Activated T-helper 1 cell treated with anti-CD3 and anti-CD28 coated beads, Interleukin-12 subunit alpha, Interleukin-12 subunit beta, Interleukin-2, Interleukin-4 antibody, amounts not matched to agents 30 ng/mL and 10 ng/mL and 1 ng/mL, durations not matched to agents 14 hours and 24 hours and 36 hours (primary cell): ENCODE data around the gene NISCH. TPM values are rescaled to one million over a fixed set of nuclear protein-coding genes. Genes with fewer than 3 reads are reported as not detected.

Experiments
- DNase-seq: peaks from one replicate; pipeline ENCODE4 v3.0.0; 2021; ENCODE audit warnings: low spot score
- H3K27ac Mint-ChIP-seq: one replicate; pipeline ENCODE4 v1.8.0; 2021; ENCODE audit warnings: mild to moderate bottlenecking, mixed read lengths
- H3K27me3 Mint-ChIP-seq: one replicate; pipeline ENCODE4 v1.8.0; 2022; ENCODE audit warnings: mild to moderate bottlenecking, moderate library complexity, mixed read lengths; ENCODE audit not compliant: insufficient read depth
- H3K36me3 Mint-ChIP-seq: one replicate; pipeline ENCODE4 v1.8.0; 2021; ENCODE audit warnings: low read depth, mixed read lengths
- H3K4me1 Mint-ChIP-seq: one replicate; pipeline ENCODE4 v1.8.0; 2021; ENCODE audit warnings: low read depth, mixed read lengths
- H3K4me3 Mint-ChIP-seq: one replicate; pipeline ENCODE4 v1.8.0; 2021; ENCODE audit warnings: mild to moderate bottlenecking, moderate library complexity, mixed read lengths
- H3K9me3 Mint-ChIP-seq: one replicate; pipeline ENCODE4 v1.8.0; 2021; ENCODE audit warnings: mixed read lengths
- intact Hi-C: fragments of 100-400 bp; cut with micrococcal nuclease; formaldehyde crosslinking; loops from one replicate; pipeline ENCODE4 v1.15.1; 2024
- total RNA-seq: library from RNA; stranded (reverse); gene quantifications from 2 replicates; pipeline ENCODE4 v1.2.3, GENCODE V29; 2022

Gene NISCH
- total RNA-seq, 1 donor from 2014 or later, result 74.2 TPM

- Mint-ChIP-seq H3K4me1 (peaks cover 20% of the 10 kb centered on the region), H3K4me3 (no peak overlapping the region), H3K27ac (no peak overlapping the region), H3K9me3 (no peaks in the 10 kb centered on the region), H3K27me3 (no peaks in the 10 kb centered on the region), H3K36me3 (peaks cover 6% of the 10 kb centered on the region)
- intact Hi-C loops, result loop anchor here (10.0 kb wide), 1 partner anchor 556 kb away; the partner anchor contains the start of genes ABHD14A and ABHD14B
- no peak for DNase-seq
Measured at GRCh38 chr3:52530918-52531826, 75.8 kb downstream of the NISCH start.

- intact Hi-C loops, result loop anchor here (10.0 kb wide), 1 partner anchor 557 kb away; the partner anchor contains the start of genes ABHD14A and ABHD14B
- peak overlapping the region; percentile 44 for H3K27ac Mint-ChIP-seq
- H3K27me3 Mint-ChIP-seq, result no peaks in the 10 kb centered on the region
- H3K4me3 Mint-ChIP-seq, result peak overlapping the region; percentile 77
- peaks cover 20% of the 10 kb centered on the region for H3K4me1 Mint-ChIP-seq
- no peaks in the 10 kb centered on the region for H3K9me3 Mint-ChIP-seq
- H3K36me3 Mint-ChIP-seq, result peaks cover 7% of the 10 kb centered on the region
- DNase-seq, result no peak
Measured at GRCh38 chr3:52531860-52532516, 76.6 kb downstream of the NISCH start.

GRCh38 chr3:52532517-52532837 is 77.1 kb downstream of the NISCH start:
- Mint-ChIP-seq H3K36me3 (peaks cover 9% of the 10 kb centered on the region), H3K9me3 (no peaks in the 10 kb centered on the region), H3K27ac (peak overlapping the region; percentile 44), H3K4me3 (peak overlapping the region; percentile 77), H3K4me1 (peaks cover 23% of the 10 kb centered on the region), H3K27me3 (no peaks in the 10 kb centered on the region)
- intact Hi-C loops, result loop anchor here (10.0 kb wide), 1 partner anchor 558 kb away; the partner anchor contains the start of genes ABHD14A and ABHD14B
- DNase-seq, result no peak

GRCh38 chr3:52532838-52533622 is 77.6 kb downstream of the NISCH start:
- H3K27me3 Mint-ChIP-seq, result no peaks in the 10 kb centered on the region
- H3K4me1 Mint-ChIP-seq, result peaks cover 29% of the 10 kb centered on the region
- H3K36me3 Mint-ChIP-seq, result peaks cover 10% of the 10 kb centered on the region
- no peaks in the 10 kb centered on the region for H3K9me3 Mint-ChIP-seq
- H3K4me3 Mint-ChIP-seq, result peak overlapping the region; percentile 77
- peak overlapping the region; percentile 44 for H3K27ac Mint-ChIP-seq
- DNase-seq, result peak; percentile 26
- intact Hi-C loops, result loop anchor here (10.0 kb wide), 1 partner anchor 558 kb away; the partner anchor contains the start of genes ABHD14A and ABHD14B

GRCh38 chr3:52533623-52534280 is 78.3 kb downstream of the NISCH start, which contains the start of gene NT5DC2:
Gene NT5DC2, minus strand, starts transcription at chr3:52533857. Its CDS starts 120 bp downstream, at chr3:52533737.
- peaks cover 14% of the 10 kb centered on the region for H3K36me3 Mint-ChIP-seq
- peaks cover 34% of the 10 kb centered on the region for H3K4me1 Mint-ChIP-seq
- H3K27me3 Mint-ChIP-seq, result no peaks in the 10 kb centered on the region
- no peaks in the 10 kb centered on the region for H3K9me3 Mint-ChIP-seq
- intact Hi-C loops, result loop anchor here (10.0 kb wide), 1 partner anchor 559 kb away; the partner anchor contains the start of genes ABHD14A and ABHD14B
- H3K27ac Mint-ChIP-seq, result peak within 1 kb of the TSS; percentile 77
- DNase-seq, result peak; percentile 66
- H3K4me3 Mint-ChIP-seq, result peak within 1 kb of the TSS; percentile 84

- Mint-ChIP-seq H3K4me3 (peak overlapping the region; percentile 84), H3K9me3 (no peaks in the 10 kb centered on the region), H3K36me3 (peaks cover 19% of the 10 kb centered on the region), H3K4me1 (peaks cover 42% of the 10 kb centered on the region), H3K27me3 (no peaks in the 10 kb centered on the region), H3K27ac (peak overlapping the region; percentile 77)
- no peak for DNase-seq
- intact Hi-C loops, result loop anchor here (5.0 to 10.0 kb wide), 2 partner anchors 337 to 560 kb away; partner anchors contain the start of genes ABHD14A, ABHD14B and ALAS1
Measured at GRCh38 chr3:52534281-52535183, 79.1 kb downstream of the NISCH start.

- H3K4me1 Mint-ChIP-seq, result peaks cover 42% of the 10 kb centered on the region
- H3K27me3 Mint-ChIP-seq, result no peaks in the 10 kb centered on the region
- H3K27ac Mint-ChIP-seq, result peak overlapping the region; percentile 44
- DNase-seq, result no peak
- peaks cover 19% of the 10 kb centered on the region for H3K36me3 Mint-ChIP-seq
- H3K9me3 Mint-ChIP-seq, result no peaks in the 10 kb centered on the region
- intact Hi-C loops, result loop anchor here (1.0 to 10.0 kb wide), 10 partner anchors 80 to 561 kb away; partner anchors contain the start of genes ABHD14A, ABHD14B, ALAS1 and DUSP7
- H3K4me3 Mint-ChIP-seq, result peak overlapping the region; percentile 100
Measured at GRCh38 chr3:52535411-52536111, 80.2 kb downstream of the NISCH start.

GRCh38 chr3:52536112-52536368 is 80.6 kb downstream of the NISCH start:
- H3K9me3 Mint-ChIP-seq, result no peaks in the 10 kb centered on the region
- intact Hi-C loops, result loop anchor here (1.0 to 10.0 kb wide), 10 partner anchors 81 to 561 kb away; partner anchors contain the start of genes ABHD14A, ABHD14B, ALAS1 and DUSP7
- DNase-seq, result no peak
- H3K27me3 Mint-ChIP-seq, result no peaks in the 10 kb centered on the region
- H3K4me1 Mint-ChIP-seq, result peaks cover 42% of the 10 kb centered on the region
- no peak overlapping the region for H3K27ac Mint-ChIP-seq
- peaks cover 19% of the 10 kb centered on the region for H3K36me3 Mint-ChIP-seq
- peak overlapping the region; percentile 100 for H3K4me3 Mint-ChIP-seq

- intact Hi-C loops, result loop anchor here (1.0 to 10.0 kb wide), 10 partner anchors 81 to 562 kb away; partner anchors contain the start of genes ABHD14A, ABHD14B, ALAS1 and DUSP7
- peak within 1 kb of the TSS; percentile 100 for H3K4me3 Mint-ChIP-seq
- H3K9me3 Mint-ChIP-seq, result no peaks in the 10 kb centered on the region
- no peaks in the 10 kb centered on the region for H3K27me3 Mint-ChIP-seq
- DNase-seq, result peak; percentile 98
- H3K36me3 Mint-ChIP-seq, result peaks cover 24% of the 10 kb centered on the region
- H3K27ac Mint-ChIP-seq, result peak within 1 kb of the TSS; percentile 99
- H3K4me1 Mint-ChIP-seq, result peaks cover 42% of the 10 kb centered on the region
Measured at GRCh38 chr3:52536369-52537164, 81.2 kb downstream of the NISCH start, which contains the start of gene UQCC5. Gene UQCC5, plus strand, starts transcription at chr3:52536605. Its CDS starts 151 bp downstream, at chr3:52536756.

GRCh38 chr3:52537165-52537620 is 81.8 kb downstream of the NISCH start:
- H3K9me3 Mint-ChIP-seq, result no peaks in the 10 kb centered on the region
- H3K27ac Mint-ChIP-seq, result peak overlapping the region; percentile 99
- H3K27me3 Mint-ChIP-seq, result no peaks in the 10 kb centered on the region
- intact Hi-C loops, result loop anchor here (2.0 to 10.0 kb wide), 5 partner anchors 90 to 562 kb away; partner anchors contain the start of genes ABHD14A, ABHD14B, ALAS1 and DUSP7
- H3K36me3 Mint-ChIP-seq, result peaks cover 24% of the 10 kb centered on the region
- no peak for DNase-seq
- H3K4me3 Mint-ChIP-seq, result peak overlapping the region; percentile 100
- peaks cover 41% of the 10 kb centered on the region for H3K4me1 Mint-ChIP-seq
